Measurements from ENCODE around the gene DRC1. TPM values are rescaled to one million over a fixed set of nuclear protein-coding genes. Genes with fewer than 3 reads are reported as not detected.

The DRC1 gene
- total and polyA plus RNA-seq, 2 of the 13 experiments (the other 11 are each of a cell fraction or from before 2014, with no cell fraction given), result 0.07 TPM; not detected in 1

DNA sequence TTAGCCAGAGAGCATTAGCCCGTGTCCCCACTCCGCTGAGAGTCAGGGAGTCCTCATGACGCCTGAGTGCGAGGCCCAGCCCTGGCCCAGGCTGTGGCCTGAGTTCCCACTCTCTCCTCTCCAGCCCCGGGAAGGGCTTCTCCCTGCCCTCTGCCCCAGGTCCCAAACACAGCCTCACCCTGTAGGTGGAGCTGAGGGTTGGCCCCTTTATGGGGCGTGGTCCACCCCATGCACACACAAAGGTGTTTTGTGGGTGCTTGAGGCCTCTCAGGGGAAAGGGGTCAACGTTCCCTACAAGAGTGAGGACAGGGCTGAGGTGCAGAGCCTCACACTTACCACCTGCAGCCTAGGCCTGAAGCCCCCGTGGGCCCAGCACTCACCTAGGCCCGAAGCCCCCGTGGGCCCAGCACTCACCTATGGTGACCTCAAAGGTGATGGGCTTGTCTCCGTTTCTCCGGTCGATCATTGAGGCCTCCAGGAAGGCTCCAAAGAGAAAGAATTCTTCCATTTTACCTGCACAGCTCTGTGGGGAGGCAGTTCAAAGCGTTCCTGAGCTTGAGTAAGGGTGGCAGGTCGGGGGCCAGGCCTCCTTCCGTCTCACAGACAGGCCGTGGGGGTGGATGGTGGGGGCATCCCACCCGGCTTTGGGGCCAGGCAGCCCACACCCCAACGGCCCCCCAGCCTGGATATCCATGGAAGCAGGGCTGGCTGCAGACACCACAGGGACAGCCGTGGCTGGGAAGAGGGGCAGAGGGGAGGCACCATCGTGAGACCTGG lies 78.3 kb downstream of the DRC1 start (continued):
- TF ChIP-seq PATZ1 (CRISPR knock-in tag; IDR thresholded peaks at IDR 0.05) (0 out of 2 replicates have a peak, but pooled peaks have one; percentile 14), ZNF660 (CRISPR knock-in tag; IDR thresholded peaks at IDR 0.05; ENCODE audit: borderline replicate concordance, low read depth) (0 out of 2 replicates have a peak, but pooled peaks have one; percentile 11), CEBPZ (IDR thresholded peaks at IDR 0.05; ENCODE audit: low read length) (no peak), ZBTB38 (CRISPR knock-in tag; IDR thresholded peaks at IDR 0.05) (peak; percentile 24; the same call in 1 of the 2 replicates), ZNF577 (CRISPR knock-in tag; IDR thresholded peaks at IDR 0.05; ENCODE audit: borderline replicate concordance, low read depth) (no peak), ZNF382 (CRISPR knock-in tag; IDR thresholded peaks at IDR 0.05; ENCODE audit: borderline replicate concordance) (no peak), NFKB2 (CRISPR knock-in tag; IDR thresholded peaks at IDR 0.05; ENCODE audit: borderline replicate concordance) (peak; percentile 7; the same call in 1 of the 2 replicates), HDAC2 (CRISPR knock-in tag; IDR thresholded peaks at IDR 0.05) (no peak), BRF2 (CRISPR knock-in tag; IDR thresholded peaks at IDR 0.05) (no peak), ZEB1 (IDR thresholded peaks at IDR 0.05; ENCODE audit: insufficient replicate concordance, low read depth) (peak; percentile 55)
- TF ChIP-seq, protein P1, sequence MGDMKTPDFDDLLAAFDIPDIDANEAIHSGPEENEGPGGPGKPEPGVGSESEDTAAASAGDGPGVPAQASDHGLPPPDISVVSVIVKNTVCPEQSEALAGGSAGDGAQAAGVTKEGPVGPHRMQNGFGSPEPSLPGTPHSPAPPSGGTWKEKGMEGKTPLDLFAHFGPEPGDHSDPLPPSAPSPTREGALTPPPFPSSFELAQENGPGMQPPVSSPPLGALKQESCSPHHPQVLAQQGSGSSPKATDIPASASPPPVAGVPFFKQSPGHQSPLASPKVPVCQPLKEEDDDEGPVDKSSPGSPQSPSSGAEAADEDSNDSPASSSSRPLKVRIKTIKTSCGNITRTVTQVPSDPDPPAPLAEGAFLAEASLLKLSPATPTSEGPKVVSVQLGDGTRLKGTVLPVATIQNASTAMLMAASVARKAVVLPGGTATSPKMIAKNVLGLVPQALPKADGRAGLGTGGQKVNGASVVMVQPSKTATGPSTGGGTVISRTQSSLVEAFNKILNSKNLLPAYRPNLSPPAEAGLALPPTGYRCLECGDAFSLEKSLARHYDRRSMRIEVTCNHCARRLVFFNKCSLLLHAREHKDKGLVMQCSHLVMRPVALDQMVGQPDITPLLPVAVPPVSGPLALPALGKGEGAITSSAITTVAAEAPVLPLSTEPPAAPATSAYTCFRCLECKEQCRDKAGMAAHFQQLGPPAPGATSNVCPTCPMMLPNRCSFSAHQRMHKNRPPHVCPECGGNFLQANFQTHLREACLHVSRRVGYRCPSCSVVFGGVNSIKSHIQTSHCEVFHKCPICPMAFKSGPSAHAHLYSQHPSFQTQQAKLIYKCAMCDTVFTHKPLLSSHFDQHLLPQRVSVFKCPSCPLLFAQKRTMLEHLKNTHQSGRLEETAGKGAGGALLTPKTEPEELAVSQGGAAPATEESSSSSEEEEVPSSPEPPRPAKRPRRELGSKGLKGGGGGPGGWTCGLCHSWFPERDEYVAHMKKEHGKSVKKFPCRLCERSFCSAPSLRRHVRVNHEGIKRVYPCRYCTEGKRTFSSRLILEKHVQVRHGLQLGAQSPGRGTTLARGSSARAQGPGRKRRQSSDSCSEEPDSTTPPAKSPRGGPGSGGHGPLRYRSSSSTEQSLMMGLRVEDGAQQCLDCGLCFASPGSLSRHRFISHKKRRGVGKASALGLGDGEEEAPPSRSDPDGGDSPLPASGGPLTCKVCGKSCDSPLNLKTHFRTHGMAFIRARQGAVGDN (CRISPR knock-in tag; IDR thresholded peaks at IDR 0.05), result peak; percentile 53
- TF ChIP-seq, protein P2, sequence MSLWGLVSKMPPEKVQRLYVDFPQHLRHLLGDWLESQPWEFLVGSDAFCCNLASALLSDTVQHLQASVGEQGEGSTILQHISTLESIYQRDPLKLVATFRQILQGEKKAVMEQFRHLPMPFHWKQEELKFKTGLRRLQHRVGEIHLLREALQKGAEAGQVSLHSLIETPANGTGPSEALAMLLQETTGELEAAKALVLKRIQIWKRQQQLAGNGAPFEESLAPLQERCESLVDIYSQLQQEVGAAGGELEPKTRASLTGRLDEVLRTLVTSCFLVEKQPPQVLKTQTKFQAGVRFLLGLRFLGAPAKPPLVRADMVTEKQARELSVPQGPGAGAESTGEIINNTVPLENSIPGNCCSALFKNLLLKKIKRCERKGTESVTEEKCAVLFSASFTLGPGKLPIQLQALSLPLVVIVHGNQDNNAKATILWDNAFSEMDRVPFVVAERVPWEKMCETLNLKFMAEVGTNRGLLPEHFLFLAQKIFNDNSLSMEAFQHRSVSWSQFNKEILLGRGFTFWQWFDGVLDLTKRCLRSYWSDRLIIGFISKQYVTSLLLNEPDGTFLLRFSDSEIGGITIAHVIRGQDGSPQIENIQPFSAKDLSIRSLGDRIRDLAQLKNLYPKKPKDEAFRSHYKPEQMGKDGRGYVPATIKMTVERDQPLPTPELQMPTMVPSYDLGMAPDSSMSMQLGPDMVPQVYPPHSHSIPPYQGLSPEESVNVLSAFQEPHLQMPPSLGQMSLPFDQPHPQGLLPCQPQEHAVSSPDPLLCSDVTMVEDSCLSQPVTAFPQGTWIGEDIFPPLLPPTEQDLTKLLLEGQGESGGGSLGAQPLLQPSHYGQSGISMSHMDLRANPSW (CRISPR knock-in tag; IDR thresholded peaks at IDR 0.05; ENCODE audit: borderline replicate concordance), result no peak
- TF ChIP-seq, protein P3, sequence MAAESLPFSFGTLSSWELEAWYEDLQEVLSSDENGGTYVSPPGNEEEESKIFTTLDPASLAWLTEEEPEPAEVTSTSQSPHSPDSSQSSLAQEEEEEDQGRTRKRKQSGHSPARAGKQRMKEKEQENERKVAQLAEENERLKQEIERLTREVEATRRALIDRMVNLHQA (CRISPR knock-in tag; IDR thresholded peaks at IDR 0.05), result no peak
